NCI-H187 (cell line): ENCODE measurements around the gene MAL.

Experiments used
- DNase-seq, 2 experiments: peaks; one replicate each; lab custom pipeline; 2025; lab: John Stamatoyannopoulos, UW

MAL gene

GRCh38 chr2:95016616-95017015 is 8.9 kb upstream of the MAL start:
- DNase-seq: no peak

DNA sequence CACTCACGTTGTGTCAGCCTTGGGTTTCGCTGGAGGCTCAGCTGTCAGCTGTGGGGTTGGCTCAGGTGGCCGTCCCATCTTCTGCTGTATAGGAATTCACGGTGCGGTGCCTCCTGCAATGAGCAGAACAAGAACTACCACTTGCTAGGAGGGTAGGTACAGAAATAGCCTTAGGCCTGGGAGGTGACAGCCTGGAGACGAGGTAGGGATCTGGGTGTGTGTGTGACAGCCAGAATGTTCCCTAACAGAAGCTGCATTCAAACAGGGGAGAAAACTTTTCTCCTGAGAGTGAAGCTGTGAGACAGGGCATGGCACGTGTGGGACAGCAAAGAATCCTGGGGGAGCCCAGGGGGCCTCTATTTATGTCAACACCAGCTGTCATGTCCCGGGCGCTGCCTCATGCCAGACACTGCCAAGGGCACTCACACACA is 8.4 kb upstream of the MAL start:
- DNase-seq: no peak

- DNase-seq: no peak
Observed at GRCh38 chr2:95017836-95018235, 7.7 kb upstream of the MAL start.

DNA sequence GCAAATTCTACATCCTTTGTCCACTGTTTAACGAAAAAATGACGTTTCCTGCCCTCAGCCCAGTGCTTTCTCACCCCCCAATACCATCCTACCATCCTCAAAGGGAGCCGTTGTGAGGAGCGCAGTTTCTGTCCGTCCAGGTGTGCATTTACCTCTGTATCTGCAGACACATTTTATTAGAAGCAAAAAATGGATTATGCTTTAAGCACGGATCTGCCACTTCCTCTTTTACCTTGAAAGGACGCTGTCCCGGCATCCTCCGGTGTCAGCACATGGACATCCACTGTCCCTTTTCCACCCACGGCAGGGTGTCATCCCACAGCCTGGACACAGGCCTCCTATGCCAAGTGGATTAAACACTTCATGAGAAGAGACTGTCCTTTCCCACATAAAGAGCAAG is 7.2 kb upstream of the MAL start:
- DNase-seq: no peak

DNA sequence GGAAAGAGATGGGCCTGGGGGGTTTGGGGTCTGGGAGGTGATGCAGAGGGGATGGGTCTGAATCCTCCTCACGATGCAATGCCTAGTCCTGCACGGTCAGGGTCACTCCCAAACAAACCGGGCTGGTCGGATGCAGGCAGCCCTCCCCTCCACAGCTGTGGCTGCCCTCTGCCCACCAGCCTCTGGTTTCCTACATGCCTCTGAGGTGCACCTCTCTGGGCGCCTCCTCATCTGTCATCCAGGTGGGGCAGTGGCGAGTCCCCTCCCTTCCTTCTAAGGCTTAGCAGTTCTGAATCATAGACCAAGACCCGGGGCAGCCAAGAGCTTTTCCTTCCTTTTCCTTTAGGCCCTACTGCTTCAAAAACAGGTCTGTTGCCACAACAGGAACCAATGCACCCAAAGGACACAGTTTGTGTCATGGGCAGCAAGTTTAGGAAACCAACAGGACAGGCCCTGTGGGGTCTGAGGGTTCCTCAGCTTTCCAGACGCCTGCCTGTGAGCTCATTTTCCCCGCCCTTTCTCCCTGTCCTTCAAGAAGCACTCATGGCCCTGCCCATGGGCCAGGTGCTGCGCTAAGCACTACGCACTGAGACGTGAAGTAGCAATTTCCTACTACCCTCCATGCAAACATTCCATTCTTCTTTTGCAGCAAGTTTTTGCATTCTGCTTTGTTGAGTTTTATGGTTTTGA is 6.5 kb upstream of the MAL start:
- DNase-seq: peak in 1 of 2 experiments; percentile 13

GRCh38 chr2:95019572-95019971 is 5.9 kb upstream of the MAL start:
- no peak for DNase-seq

GRCh38 chr2:95020275-95021022 is 5.1 kb upstream of the MAL start:
- no peak for DNase-seq

DNA sequence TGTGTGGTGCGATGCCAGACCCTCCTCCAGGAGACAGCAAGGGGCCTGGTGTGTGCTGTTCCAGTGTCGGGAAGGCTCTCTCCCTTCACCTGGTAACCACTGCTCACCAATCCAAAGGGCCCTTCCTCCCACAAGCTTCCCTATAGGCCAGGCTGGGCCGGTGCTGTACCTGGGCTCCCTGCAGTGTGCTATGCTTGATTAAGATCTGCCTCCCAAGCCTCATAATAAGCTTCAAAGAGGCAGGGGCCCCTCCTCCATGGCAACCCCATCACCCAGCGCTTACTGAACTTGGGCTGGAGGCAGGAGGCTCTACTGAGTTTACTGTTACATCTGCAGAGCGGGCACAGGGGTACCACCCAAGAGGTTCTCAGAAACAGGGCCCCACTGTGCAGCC is 4.5 kb upstream of the MAL start:
- DNase-seq: no peak

- DNase-seq: no peak
Observed at GRCh38 chr2:95021847-95022246, 3.7 kb upstream of the MAL start.

DNA sequence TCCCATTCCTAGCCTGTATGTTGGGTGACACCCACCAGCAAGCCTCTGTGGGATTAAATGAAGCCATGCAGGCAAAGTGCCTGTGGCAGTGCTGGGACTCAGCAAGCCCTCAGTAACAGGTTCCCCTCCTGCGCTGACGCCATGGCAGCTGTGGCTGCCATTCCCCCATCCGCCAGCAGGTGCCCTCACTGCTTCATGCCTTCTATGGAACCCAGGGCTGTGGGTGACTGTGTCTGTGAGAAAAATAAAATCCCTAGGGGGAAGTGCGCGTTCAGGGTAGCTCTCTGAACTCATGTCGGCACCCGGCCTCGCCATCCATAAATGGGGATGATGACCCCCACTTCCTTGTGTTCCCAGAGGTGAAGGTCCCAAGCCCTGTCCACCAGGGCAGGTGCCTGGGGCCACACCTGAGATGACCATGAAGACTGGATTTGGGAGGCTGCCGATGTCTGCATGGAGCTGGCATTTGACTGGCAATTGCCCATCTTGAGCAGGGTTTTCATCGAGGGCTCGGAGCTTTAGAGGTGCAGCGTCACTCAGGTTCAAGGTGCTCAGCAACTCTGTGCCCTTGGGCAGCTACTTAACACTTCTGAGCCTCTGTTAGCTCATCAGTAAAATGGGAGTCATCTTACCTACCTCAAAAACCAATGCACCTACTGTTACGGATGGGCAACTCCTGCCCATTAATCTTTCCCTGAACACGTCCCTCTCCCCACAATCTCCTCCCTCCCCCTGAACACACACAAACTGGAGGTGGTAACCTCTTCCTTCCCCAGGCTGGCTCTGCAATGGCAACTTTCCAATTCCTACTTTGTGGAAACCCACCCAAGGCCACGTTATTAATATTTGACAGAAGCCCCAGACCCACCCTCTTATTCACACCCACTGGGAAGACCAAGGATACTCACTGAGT is 2.9 kb upstream of the MAL start:
- peak; percentile 46 to 52 for DNase-seq

DNA sequence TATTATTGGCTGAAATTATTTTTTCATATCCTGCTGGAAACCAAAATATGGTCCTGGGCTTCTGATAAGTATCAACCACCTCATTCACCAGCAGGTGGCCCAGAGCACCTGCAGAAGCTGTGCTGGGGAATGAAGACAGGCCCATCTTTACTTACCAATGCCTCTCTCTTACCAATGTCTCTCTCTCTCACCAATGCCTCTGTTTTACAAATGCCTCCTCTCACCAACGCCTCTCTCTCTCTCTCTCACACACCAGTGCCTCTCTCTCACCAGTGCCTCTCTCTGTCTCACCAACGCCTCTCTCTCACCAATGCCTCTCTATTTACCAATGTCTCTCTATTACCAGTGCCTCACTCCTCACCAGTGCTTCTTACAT is 2.3 kb upstream of the MAL start:
- peak in 1 of 2 experiments; percentile 4 for DNase-seq

- no peak for DNase-seq
Observed at GRCh38 chr2:95024371-95024770, 1.1 kb upstream of the MAL start.

GRCh38 chr2:95024960-95025405 is 525 bp upstream of the MAL start:
- no peak for DNase-seq

GRCh38 chr2:95026471-95027368 is 1.2 kb downstream of the MAL start:
- no peak for DNase-seq

GRCh38 chr2:95027369-95027720 is 1.8 kb downstream of the MAL start:
- DNase-seq: no peak

- DNase-seq: no peak
Observed at GRCh38 chr2:95029898-95030341, 4.4 kb downstream of the MAL start.

DNA sequence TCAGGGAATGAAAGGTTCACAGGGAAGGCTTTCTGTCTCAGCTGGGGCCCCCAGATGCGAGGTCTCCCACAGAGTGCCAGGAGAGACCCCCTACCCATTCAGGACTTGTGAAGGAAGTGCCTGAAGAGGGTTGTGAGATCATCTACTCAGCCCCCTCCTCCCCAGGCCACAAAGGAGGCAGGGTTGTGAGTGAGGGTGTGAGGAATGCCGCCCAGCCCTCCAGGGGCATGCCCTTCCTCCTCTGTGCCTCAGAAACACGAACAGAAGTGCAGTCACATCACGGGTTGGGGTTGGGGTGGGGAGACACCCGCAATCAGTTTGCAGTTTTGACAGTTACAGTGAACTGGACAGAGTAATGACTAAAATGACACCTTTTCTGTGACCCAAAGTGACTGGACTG is 5.0 kb downstream of the MAL start:
- DNase-seq: no peak

DNA sequence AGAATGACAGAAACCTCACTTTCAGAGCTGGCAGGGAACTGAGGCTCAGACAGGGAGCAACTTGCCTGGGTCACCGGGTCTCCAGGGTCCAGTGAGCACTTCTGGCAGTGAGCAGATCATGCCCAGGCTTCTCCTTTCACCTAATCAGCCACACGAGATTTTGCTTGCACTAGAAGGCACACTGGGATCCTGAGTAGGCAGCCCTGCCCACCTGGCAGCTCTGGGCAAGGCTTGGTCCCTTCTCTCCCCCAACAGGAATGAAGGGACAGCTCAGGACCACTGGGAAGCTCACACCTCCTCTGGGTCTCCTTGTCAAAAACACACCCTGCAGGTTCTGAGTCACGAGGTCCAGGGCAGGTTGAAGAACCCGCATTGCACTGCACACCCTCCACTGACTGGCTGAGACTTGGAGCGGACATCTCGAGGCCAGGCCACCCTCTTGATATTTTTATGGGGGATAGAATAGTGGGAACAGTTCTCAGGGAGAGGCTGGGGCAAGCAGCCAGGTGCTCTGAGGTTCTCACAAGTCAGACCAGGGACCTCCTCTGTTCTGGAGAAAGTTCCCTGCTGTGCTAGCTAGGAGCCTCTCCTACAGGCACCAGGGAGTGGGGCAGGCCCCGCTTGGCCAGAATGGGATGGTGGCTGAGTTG is 5.7 kb downstream of the MAL start:
- no peak for DNase-seq

DNA sequence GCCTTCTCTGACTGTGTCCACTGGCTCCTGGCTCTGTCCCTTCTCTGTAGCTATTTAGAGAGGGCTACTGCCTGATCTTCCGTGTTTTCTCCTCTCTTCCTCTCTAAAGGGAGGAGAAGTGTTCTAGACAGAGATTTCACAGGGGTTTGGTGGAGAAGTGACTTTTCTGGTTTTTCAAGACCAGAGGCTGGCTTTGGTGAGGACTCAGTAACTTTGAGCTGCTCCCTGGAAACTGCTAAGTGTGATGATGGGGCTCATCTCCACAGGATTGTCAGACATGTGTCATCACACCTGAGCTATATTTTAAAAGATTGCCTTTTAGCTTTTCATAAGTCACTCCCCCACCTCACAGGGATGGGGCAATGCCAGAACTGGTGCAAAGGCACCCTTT is 6.2 kb downstream of the MAL start:
- no peak for DNase-seq

DNA sequence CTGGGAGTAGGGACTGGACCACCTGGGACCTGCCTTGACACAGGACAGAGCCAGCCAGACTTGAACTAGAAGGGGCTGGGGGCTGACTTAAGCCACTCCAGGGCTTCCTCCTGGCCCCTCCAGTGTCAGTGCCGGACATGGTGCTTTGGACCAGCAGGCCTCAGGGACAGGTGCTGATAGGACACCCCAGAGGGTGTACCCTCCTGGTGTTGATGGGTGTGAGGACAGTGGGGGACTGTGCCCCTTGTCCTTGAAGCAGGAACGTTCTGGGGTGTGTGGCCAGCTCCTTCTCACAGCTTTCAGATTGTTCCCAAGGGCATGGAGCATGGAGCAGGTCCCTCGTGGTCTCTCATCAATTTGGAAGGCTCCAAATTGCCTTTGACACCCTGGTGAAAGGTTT is 6.8 kb downstream of the MAL start:
- no peak for DNase-seq
